ENCODE data around the gene KCNQ2.
A peak's percentile ranks its signal among the peaks of the same experiment; 100 is the strongest.

The KCNQ2 gene

GRCh38 chr20:63434599-63435378 lies 37.7 kb downstream of the KCNQ2 start:
- peak; percentile 75 for DNase-seq (ENCODE audit: low read depth in 2 of 2)

- DNase-seq (ENCODE audit: low read depth in 2 of 2): no peak
These were observed 38.5 kb downstream of the KCNQ2 start for GRCh38 chr20:63433756-63434531.

DNA sequence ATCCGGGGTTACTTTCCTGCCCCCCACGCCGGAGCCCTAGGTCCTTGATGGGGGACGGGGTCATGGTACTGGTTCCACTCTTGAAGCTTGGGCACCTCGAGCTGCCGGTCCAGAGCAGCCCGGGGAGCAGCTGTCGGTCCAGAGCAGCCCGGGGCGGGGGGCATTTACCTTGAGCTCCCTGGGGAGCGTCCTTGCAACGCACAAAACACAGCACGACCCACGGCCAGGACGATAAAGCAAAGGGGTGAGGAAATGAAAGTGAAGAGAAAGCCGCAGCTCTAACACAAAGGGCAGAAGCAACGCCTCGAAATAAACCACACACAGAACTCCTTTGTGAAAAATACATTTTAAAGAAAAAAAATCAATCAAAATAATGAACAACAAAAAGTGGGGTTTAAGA lies 39.1 kb downstream of the KCNQ2 start:
- DNase-seq (ENCODE audit: low read depth in 2 of 2): no peak

GRCh38 chr20:63432577-63433325 lies 39.7 kb downstream of the KCNQ2 start:
- no peak for DNase-seq (ENCODE audit: low read depth in 2 of 2)

DNA sequence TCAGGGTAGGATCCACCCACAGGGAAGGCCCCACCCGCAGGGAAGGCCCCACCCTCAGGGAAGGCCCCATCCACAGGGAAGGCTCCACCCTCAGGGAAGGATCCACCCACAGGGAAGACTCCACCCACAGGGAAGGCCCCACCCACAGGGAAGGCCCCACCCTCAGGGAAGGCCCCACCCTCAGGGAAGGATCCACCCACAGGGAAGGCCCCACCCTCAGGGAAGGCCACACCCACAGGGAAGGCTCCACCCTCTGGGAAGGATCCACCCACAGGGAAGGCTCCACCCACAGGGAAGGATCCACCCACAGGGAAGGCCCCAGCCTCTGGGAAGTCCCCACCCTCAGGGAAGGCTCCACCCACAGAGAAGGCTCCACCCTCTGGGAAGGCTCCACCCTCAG lies 40.5 kb downstream of the KCNQ2 start:
- DNase-seq (ENCODE audit: low read depth in 2 of 2): no peak

GRCh38 chr20:63430891-63431290 lies 41.6 kb downstream of the KCNQ2 start:
- no peak for DNase-seq (ENCODE audit: low read depth in 2 of 2)

DNA sequence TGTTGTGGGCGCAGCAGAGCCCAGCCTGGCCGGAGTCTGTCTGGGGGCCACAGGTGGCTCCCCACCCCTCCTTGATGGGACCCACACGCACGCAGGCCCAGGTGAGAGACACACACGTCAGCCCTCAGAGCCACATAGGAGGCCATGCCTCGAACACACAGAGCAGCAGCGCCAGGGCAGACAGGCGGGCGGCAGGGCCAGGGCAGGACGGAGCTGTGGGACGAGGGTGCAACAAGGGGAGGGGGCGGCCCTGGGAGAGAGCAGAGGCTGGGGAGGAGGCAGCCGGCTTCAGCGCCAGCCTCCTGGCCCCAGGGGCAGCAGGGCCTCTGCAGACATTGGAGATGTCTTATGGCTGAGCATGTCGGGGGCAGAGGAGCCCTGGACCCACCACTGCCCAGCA lies 42.5 kb downstream of the KCNQ2 start:
- no peak for DNase-seq (ENCODE audit: low read depth in 2 of 2)

- no peak for DNase-seq (ENCODE audit: low read depth in 2 of 2)
These were observed 43.4 kb downstream of the KCNQ2 start for GRCh38 chr20:63428906-63429575.

- DNase-seq (ENCODE audit: low read depth in 2 of 2): no peak
These were observed 44.6 kb downstream of the KCNQ2 start for GRCh38 chr20:63427724-63428330.

DNA sequence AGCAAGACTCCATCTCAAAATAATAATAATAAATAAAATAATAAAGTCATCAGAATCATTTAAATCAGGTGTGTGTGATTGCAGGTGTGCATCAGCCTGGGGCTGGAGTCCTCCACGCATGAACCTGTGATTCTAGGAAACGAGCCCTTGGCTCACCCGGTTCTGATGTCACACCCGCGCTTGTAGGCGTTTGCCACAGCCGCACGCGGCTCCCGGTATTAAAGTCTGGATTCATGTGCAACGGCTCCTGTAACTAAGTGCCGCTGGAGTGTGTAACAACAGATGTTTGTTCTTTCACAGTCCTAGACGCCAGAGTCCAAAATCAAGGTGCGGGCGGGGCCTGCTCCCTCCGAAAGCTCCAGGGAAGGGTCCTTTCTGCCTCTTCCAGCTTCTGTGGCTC lies 45.2 kb downstream of the KCNQ2 start:
- no peak for DNase-seq (ENCODE audit: low read depth in 2 of 2)

DNA sequence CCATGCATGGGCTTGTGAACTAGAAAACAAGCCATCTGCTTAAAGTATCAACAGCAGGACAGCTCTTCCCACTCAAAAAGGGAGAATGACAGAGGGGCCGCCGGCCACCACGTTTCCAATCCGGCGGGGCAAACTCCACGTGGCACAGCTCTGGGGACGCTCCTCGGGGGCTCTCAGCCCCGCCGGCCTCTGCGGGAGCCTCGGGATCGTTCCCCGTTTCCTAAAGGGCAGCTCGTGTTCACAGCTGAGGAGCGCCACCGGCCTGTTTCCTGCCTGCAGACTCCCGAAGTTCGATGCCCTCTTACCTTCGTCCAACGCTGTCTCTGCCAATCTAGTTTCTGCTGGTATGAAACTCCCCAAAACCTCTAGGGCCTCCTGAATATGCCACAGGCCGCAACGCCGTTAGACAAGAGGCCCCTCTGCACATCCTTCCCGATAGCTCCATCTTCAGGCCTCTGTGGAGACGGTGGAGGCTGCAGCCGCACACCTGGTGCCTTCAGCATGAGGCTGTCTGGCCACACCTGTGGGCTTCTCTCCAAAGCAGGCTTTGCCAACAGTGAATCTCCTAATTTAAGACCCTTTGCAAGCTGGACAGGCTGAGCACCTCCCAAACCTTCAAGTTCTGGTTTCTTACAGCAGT lies 46.5 kb downstream of the KCNQ2 start:
- DNase-seq (ENCODE audit: low read depth in 2 of 2): no peak

GRCh38 chr20:63424613-63425012 lies 47.8 kb downstream of the KCNQ2 start:
- no peak for DNase-seq (ENCODE audit: low read depth in 2 of 2)

DNA sequence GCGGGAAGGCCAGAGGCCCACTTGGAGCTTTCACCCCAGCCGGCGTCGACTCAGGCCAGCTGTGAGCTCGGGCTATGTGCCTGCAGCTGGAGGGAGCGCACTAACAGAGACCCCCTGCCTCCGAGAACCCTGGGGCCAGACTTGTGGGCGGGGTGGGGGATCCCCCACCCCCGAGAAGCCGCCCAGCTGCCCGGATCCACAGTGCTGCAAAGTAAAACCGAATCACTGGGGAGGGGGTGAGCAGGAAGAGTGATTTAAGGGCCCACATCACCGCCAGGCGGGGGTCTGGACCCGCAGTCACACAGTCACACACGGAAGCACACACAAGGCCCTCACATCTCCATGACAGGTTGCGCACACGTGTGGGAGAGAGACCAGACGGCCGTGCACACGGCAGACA lies 48.7 kb downstream of the KCNQ2 start:
- no peak for DNase-seq (ENCODE audit: low read depth in 2 of 2)

- DNase-seq (ENCODE audit: low read depth in 2 of 2): no peak
These were observed 49.8 kb downstream of the KCNQ2 start for GRCh38 chr20:63422653-63423052.

GRCh38 chr20:63421913-63422312 lies 50.5 kb downstream of the KCNQ2 start:
- no peak for DNase-seq (ENCODE audit: low read depth in 2 of 2)

DNA sequence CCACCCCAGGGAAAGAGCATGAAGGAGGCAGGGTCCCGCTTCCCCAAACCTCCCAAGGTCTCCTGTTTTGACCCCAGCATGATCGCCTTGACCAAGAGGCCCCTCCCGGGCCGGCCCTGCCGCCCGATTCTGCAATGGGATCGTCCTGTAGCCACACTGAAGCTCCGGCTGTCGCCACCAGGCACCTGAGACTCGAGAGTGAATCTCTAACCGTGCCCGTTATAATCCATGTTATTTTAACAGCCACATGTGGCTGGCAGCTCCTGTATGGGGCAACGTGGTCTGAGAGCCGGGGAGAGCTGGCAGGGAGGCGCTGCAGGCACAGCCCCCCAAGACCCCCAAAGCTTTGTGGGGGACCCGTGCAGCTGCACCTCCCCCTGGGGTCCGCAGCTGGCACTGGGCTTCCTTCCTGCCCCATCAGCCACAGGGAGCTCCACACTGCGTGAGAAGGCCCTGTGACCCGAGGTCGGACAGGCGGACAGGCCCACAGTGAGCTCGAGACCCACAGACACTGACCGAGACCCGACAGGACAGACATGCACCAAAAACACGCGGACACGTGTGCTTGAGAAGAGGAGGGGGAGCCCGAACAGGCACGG lies 51.3 kb downstream of the KCNQ2 start:
- no peak for DNase-seq (ENCODE audit: low read depth in 2 of 2)

GRCh38 chr20:63420359-63421093 lies 51.9 kb downstream of the KCNQ2 start:
- DNase-seq (ENCODE audit: low read depth in 2 of 2): no peak

- DNase-seq (ENCODE audit: low read depth in 2 of 2): no peak
These were observed 53.2 kb downstream of the KCNQ2 start for GRCh38 chr20:63419299-63419698.

DNA sequence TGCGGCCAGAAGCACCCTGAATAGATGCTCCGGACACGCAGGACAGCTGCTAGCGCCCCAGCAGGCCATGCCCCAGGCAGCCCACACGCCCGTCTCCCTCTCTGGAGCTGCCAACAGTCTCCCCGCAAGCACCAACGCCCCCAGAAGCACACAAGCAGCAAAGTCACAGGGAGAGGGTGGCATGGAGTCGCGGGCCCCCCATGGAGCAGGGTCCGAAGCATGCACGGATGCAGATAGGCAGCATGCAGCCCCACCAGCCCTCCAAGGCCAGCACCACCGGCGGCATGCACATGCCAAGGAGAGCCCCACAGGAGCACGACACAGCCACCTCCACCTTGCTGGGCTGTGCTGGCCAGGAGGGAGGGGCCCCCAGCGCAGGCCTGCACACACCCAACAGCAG lies 53.8 kb downstream of the KCNQ2 start:
- no peak for DNase-seq (ENCODE audit: low read depth in 2 of 2)

- no peak for DNase-seq (ENCODE audit: low read depth in 2 of 2)
These were observed 54.7 kb downstream of the KCNQ2 start for GRCh38 chr20:63417738-63418120.

All from stimulated activated CD4-positive, alpha-beta T cell treated with anti-CD3 and anti-CD28 coated beads, Interleukin-4, amount 100 ng/mL, for 48 hours (primary cell).